Adrenal gland (tissue), 12 donors: Measurements from ENCODE around the gene STX18. TPM values are rescaled to one million over a fixed set of nuclear protein-coding genes. Genes with fewer than 3 reads are reported as not detected.
A peak's percentile ranks its signal among the peaks of the same experiment; 100 is the strongest.

Experiments used
- DNase-seq, 7 donors: peaks; one replicate each; pipeline ENCODE4 v3.0.0-alpha.2; 2019 to 2020
- H3K27ac ChIP-seq, 5 donors: fragments of 200-600 bp; sonication (generic) in 4 of 5; 1 replicate in 3 of 5; 2 replicates in 2 of 5; pipeline versions ENCODE4 v1.5.1 to v1.8.0; 2016 to 2020; ENCODE audit warnings: mild to moderate bottlenecking in 1 of 5
- H3K27me3 ChIP-seq: fragments of 200-600 bp; 2 replicates; pipeline ENCODE4 v1.8.0; 2021
- H3K36me3 ChIP-seq, 2 donors: fragments of 200-600 bp; replicated peaks in 1 of 2; 1 replicate in 1 of 2; 2 replicates in 1 of 2; pipeline versions ENCODE4 v1.5.1 to v1.8.0; 2018 to 2022
- H3K4me1 ChIP-seq, 2 donors: fragments of 200-600 bp; replicated peaks in 1 of 2; 1 replicate in 1 of 2; 2 replicates in 1 of 2; pipeline versions ENCODE4 v1.5.1 to v1.8.0; 2018 to 2021
- H3K4me3 ChIP-seq, 4 donors: fragments of 200-600 bp; sonication (generic) in 3 of 4; one replicate each; pipeline ENCODE4 v1.5.1; 2016 to 2018
- H3K9me3 ChIP-seq, 3 donors: fragments of 200-600 bp; sonication (generic) in 1 of 3; replicated peaks in 1 of 3; 1 replicate in 2 of 3; 2 replicates in 1 of 3; pipeline versions ENCODE4 v1.5.1 to v1.8.0; 2016 to 2021
- POLR2A ChIP-seq, 2 donors: fragments of 450-650 bp; IDR thresholded peaks; one replicate each; pipeline ENCODE4 v1.6.1; 2017; ENCODE audit warnings: antibody characterized with exemption in 2 of 2, mild to moderate bottlenecking in 2 of 2, moderate library complexity in 1 of 2
- WGBS, 4 donors: extraction: QIAGEN DNeasy Blood & Tissue Kit in 2 of 4; methylation state at CpG; one replicate each; pipeline versions ENCODE4 v1.1.5 to v1.1.7; 2013 to 2017; 5-methylcytosine and 5-hydroxymethylcytosine counted together
- intact Hi-C, 2 donors: fragments of 100-400 bp; cut with DNase I; formaldehyde crosslinking; loops; one replicate each; pipeline versions ENCODE4 v1.14.1 to v1.15.0; 2022 to 2023
- polyA plus RNA-seq, 3 donors: library from polyadenylated mRNA; stranded (reverse); fragments of 200-250 nt in 2 of 3; fragments of 350-450 nt in 1 of 3; fragmentation: Illumina TruSeq in 1 of 3; extraction: RNeasy Lipid Tissue Mini Kit (QIAGEN cat#74804) in 1 of 3; gene quantifications; one replicate each; pipeline ENCODE4 v1.2.3, GENCODE V29; 2013 to 2014
- total RNA-seq, 9 donors: library from RNA; depleted of rRNA in 4 of 9; stranded (reverse); fragments of >200 nt in 4 of 9; fragments of 120-200 nt in 1 of 9; fragmentation: NEBNext Ultra II Directional in 1 of 9; extraction: Animal tissue kit (Norgen Biotek cat#: 25700) in 1 of 9; gene quantifications; one replicate each; pipeline versions ENCODE4 v1.1.0 to v1.2.4, GENCODE V29; 2013 to 2023
- TF ChIP-seq, protein P1 (sequence below), 6 experiments: fragments of 450-650 bp in 4 of 6; fragments of 200-600 bp in 2 of 6; sonication (generic) in 1 of 6; IDR thresholded peaks; 1 replicate in 5 of 6; 2 replicates in 1 of 6; pipeline versions ENCODE4 v1.5.1 to v1.8.0; 2016 to 2021; ENCODE audit warnings: antibody characterized with exemption in 6 of 6, mild to moderate bottlenecking in 2 of 6, moderate library complexity in 1 of 6
- donor health status: healthy with polysubstance abuse.
- donor health status: Bipolar disorder and iron deficiency.
- donor health status: DM: yes; HTN: yes; CAD: no.
- donor health status: DM: no; HTN: no; CAD: no.
- donor health status: DM: no; HTN: no; CAD: no.
- donor health status: DM: yes; HTN: yes; CAD: no.

STX18 gene
- total and polyA plus RNA-seq, 12 donors, result 28.6 to 88.5 (median 38.1) TPM

DNA sequence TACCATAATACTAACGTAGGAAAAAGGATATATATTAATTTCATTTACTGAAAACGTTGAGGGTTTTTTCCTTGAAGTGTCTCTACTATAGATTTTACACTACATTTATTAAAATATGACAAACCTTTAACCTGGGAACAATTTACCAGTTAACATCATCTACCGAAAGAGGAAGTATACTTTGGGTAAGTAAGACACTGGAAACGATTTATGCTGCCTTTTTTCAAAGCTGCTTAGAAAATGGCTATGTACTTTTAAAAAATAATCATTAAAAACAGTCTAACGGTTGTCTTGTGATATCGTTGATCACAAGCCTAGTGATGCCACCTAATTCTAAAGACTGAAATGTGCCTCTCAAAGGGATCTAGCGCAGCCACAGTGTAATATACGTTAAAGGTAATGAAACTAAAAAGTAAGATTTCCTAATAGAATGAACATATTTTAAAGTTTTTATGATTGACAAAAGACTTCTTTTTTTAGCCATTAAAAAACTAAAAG is 50.4 kb downstream of the STX18 start:
- Histone ChIP-seq H3K27me3 (no peaks in the 10 kb centered on the region), H3K36me3 (no peaks in the 10 kb centered on the region), H3K9me3 (no peaks in the 10 kb centered on the region), H3K27ac (peak overlapping the region in 1 of 5 donors; percentile 38), H3K4me1 (peaks cover 12 to 15% of the 10 kb centered on the region in 2 donors), H3K4me3 (peak overlapping the region in 1 of 4 donors; percentile 32)
- no peak for DNase-seq
- no peak for TF ChIP-seq POLR2A (IDR thresholded peaks at IDR 0.05)
- TF ChIP-seq, protein P1, sequence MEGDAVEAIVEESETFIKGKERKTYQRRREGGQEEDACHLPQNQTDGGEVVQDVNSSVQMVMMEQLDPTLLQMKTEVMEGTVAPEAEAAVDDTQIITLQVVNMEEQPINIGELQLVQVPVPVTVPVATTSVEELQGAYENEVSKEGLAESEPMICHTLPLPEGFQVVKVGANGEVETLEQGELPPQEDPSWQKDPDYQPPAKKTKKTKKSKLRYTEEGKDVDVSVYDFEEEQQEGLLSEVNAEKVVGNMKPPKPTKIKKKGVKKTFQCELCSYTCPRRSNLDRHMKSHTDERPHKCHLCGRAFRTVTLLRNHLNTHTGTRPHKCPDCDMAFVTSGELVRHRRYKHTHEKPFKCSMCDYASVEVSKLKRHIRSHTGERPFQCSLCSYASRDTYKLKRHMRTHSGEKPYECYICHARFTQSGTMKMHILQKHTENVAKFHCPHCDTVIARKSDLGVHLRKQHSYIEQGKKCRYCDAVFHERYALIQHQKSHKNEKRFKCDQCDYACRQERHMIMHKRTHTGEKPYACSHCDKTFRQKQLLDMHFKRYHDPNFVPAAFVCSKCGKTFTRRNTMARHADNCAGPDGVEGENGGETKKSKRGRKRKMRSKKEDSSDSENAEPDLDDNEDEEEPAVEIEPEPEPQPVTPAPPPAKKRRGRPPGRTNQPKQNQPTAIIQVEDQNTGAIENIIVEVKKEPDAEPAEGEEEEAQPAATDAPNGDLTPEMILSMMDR (IDR thresholded peaks at IDR 0.05), result no peak
- intact Hi-C loops, result no loop called here
- WGBS, 4 donors, result 84 to 87% (median 85%) methylated on average over 8 of the region's 8 CpGs

DNA sequence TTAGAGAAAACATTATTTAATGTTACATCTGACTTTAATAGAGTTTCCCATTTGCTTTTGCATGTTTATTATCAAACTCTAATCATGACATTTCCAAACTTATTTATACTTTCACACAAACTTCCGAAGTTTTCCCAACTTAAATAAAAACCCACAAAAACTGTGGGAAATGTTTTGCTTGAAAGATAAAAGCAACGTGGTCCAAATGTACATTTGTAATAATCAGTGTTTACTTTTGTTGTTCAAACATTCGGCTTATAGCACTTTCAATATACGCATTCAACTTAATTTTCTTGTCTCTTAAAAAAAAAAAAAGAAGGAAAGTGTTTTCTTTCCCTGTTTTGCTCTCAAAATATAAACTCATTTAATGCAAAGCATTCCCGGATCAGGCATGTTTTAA is 51.0 kb downstream of the STX18 start:
- H3K27ac ChIP-seq, result no peak overlapping the region

DNA sequence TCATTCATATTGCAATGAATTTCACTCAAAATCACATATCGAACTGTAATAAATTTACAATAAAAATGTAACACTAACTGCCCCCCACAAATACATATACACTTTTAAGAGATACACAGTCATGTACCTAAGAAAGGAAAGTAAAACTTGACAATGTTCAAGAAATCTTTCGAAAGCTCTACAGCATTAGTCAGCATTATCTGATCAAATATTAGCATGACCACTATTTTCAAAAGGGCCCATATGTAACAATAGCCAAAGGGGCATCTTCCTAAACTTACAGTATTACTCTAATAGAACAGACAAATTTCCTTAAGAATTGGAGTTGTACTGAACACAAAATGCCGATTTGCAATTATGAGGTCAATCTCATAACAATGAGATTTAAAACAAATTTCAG is 51.8 kb downstream of the STX18 start:
- H3K27ac ChIP-seq, result no peak overlapping the region
- 78 to 84% (median 82%) methylated on average over 3 of the region's 3 CpGs for WGBS, 4 donors
- no peaks in the 10 kb centered on the region for H3K9me3 ChIP-seq
- no peak overlapping the region for H3K4me3 ChIP-seq
- H3K36me3 ChIP-seq, result no peaks in the 10 kb centered on the region
- H3K4me1 ChIP-seq, result peaks cover 11 to 14% of the 10 kb centered on the region in 2 donors
- no peaks in the 10 kb centered on the region for H3K27me3 ChIP-seq
- no peak for DNase-seq
- intact Hi-C loops, result no loop called here
- no peak for TF ChIP-seq POLR2A (IDR thresholded peaks at IDR 0.05)
- TF ChIP-seq, protein P1 (IDR thresholded peaks at IDR 0.05), result no peak

More for the DNA sequence above, 51.0 kb downstream of the STX18 start:
- H3K27me3 ChIP-seq, result no peaks in the 10 kb centered on the region
- no peak for TF ChIP-seq POLR2A (IDR thresholded peaks at IDR 0.05)
- TF ChIP-seq, protein P1 (IDR thresholded peaks at IDR 0.05), result no peak
- H3K36me3 ChIP-seq, result no peaks in the 10 kb centered on the region
- intact Hi-C loops, result no loop called here
- peaks cover 11 to 14% of the 10 kb centered on the region in 2 donors for H3K4me1 ChIP-seq
- no peak overlapping the region for H3K4me3 ChIP-seq
- WGBS, 4 donors, result 87 to 93% (median 91%) methylated on average over 5 of the region's 5 CpGs
- DNase-seq, result no peak
- H3K9me3 ChIP-seq, result no peaks in the 10 kb centered on the region

DNA sequence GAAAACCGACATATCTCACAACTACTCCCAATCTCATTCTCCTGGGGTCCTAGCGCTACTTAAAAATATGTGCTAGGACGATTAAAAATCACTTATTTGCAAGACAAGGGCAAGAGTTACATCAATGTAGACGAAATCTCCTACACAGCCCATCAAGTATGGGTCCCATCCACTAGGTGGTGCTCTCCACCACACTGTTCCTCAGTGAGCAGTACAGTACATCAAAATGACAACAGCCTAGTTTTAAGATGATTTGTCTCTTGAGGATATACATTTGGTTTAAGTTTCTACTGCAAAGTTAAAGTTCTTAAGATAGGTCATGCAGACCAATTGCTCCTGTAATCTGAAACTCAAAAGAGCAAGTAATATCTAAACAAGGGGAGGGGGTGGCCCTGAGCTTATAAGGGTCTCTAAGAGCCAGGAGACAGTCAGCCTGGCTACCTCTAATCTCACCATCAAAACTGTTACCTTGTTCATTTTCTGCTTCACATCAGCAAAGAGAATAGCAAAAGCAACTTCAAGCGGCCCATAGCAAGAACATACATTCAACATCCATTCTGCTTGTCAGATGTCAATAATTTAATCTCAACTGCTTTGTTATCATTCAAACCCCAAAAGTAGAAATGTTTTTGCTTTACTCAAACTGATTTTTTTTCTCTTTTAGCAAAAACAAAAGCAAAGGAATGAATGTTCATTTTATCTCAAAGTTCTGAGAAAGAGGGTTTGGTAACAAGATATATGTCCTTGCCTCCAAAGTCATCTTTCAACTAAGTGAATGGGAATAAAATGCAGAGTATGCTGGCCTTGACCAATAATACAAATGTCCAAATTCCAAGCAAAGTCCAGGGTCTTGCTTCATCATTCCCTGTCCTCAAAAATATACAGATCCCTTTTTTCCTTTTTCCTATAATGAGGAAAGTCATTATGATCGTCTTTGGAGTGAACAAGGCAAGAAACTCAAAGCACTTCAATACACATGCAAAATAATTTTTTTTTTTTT is 53.1 kb downstream of the STX18 start:
- H3K4me3 ChIP-seq, result no peak overlapping the region
- peak overlapping the region in 2 of 5 donors; percentile 2 to 7 for H3K27ac ChIP-seq
- peak; percentile 72 to 91 (median 77) for DNase-seq
- intact Hi-C loops, result loop anchor here (10.0 kb wide), 2 partner anchors 366 to 506 kb away; partner anchors contain the start of gene MSX1 (in 1 of the 2)
- peaks cover 11 to 14% of the 10 kb centered on the region in 2 donors for H3K4me1 ChIP-seq
- H3K36me3 ChIP-seq, result no peaks in the 10 kb centered on the region
- H3K9me3 ChIP-seq, result no peaks in the 10 kb centered on the region
- TF ChIP-seq POLR2A (IDR thresholded peaks at IDR 0.05), result no peak
- TF ChIP-seq, protein P1 (IDR thresholded peaks at IDR 0.05), result peak; percentile 82 to 95 (median 90)
- 26 to 28% (median 27%) methylated on average over 6 of the region's 6 CpGs for WGBS, 4 donors
- H3K27me3 ChIP-seq, result no peaks in the 10 kb centered on the region
